Measurements from ENCODE around the gene SYNE1.

Gene SYNE1

GRCh38 chr6:152609125-152609670 lies 28.0 kb downstream of the SYNE1 start:
- no peak overlapping the region for H3K4me2 ChIP-seq (ENCODE audit: low read length)
- no peaks in the 10 kb centered on the region for H3K79me2 ChIP-seq (ENCODE audit: control insufficient read depth, insufficient read depth, low read length)
- no peak overlapping the region for H3K9ac ChIP-seq (ENCODE audit: low read length)
- H3K27me3 ChIP-seq (ENCODE audit: insufficient read depth, low read length, poor library complexity): no peaks in the 10 kb centered on the region
- H3K56ac ChIP-seq (ENCODE audit: low read length): no peak overlapping the region
- no peak for DNase-seq
- no peak overlapping the region for H2AK5ac ChIP-seq (ENCODE audit: low read length)
- no peaks in the 10 kb centered on the region for H3K79me1 ChIP-seq (ENCODE audit: low read length)
- no peaks in the 10 kb centered on the region for H3K36me3 ChIP-seq (ENCODE audit: control insufficient read depth, insufficient read depth, low read length)
- no peak overlapping the region for H2BK5ac ChIP-seq (ENCODE audit: low read length)
- no peak overlapping the region for H3K4ac ChIP-seq (ENCODE audit: low read depth, low read length)
- no CpG with 5 or more reads among the region's 10 CpGs for WGBS (ENCODE audit: extremely low coverage, insufficient coverage, low lambda C conversion rate)
- H2BK15ac ChIP-seq (replicated peaks; ENCODE audit: low read depth): no peak overlapping the region
- H4K8ac ChIP-seq (ENCODE audit: low read depth, low read length): no peak overlapping the region
- no peak overlapping the region for H3K18ac ChIP-seq (ENCODE audit: low read length)
- H4K5ac ChIP-seq (ENCODE audit: low read length): no peak overlapping the region
- H3K4me3 ChIP-seq (ENCODE audit: low read length): no peak overlapping the region
- no peak overlapping the region for H3K23ac ChIP-seq (ENCODE audit: low read length)
- no peak overlapping the region for H2BK120ac ChIP-seq (ENCODE audit: low read depth, low read length)
- no peak overlapping the region for H3K27ac ChIP-seq (ENCODE audit: low read depth, low read length)
- H3K4me1 ChIP-seq (ENCODE audit: control insufficient read depth, low read depth, low read length): no peaks in the 10 kb centered on the region

DNA sequence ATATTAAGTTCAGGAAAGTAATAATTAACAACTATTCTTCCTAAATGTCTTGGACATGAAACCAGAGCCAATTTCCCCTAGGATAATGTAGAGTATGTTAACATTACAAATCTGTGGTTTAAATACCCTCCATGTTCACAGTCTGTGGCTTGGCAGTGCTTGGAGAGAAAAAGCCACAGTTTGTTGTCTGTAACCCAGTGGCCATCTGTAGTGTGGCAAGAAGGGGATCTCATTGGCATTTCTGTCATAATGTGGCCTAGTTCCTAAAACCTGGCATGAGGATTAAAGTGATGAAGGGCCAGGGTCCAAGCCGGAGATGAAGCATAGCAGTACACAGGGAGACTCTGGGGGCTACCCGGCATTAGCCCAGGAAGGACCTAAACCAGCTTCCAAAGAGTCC lies 31.2 kb downstream of the SYNE1 start:
- no peaks in the 10 kb centered on the region for H3K79me2 ChIP-seq (ENCODE audit: control insufficient read depth, insufficient read depth, low read length)
- no peak overlapping the region for H2BK120ac ChIP-seq (ENCODE audit: low read depth, low read length)
- no peak overlapping the region for H3K4me3 ChIP-seq (ENCODE audit: low read length)
- H2BK15ac ChIP-seq (replicated peaks; ENCODE audit: low read depth): no peak overlapping the region
- H2BK5ac ChIP-seq (ENCODE audit: low read length): no peak overlapping the region
- no peaks in the 10 kb centered on the region for H3K79me1 ChIP-seq (ENCODE audit: low read length)
- no peak overlapping the region for H2AK5ac ChIP-seq (ENCODE audit: low read length)
- H3K23ac ChIP-seq (ENCODE audit: low read length): no peak overlapping the region
- no peaks in the 10 kb centered on the region for H3K36me3 ChIP-seq (ENCODE audit: control insufficient read depth, insufficient read depth, low read length)
- WGBS (ENCODE audit: extremely low coverage, insufficient coverage, low lambda C conversion rate): no CpG with 5 or more reads among the region's 2 CpGs
- no peak overlapping the region for H3K18ac ChIP-seq (ENCODE audit: low read length)
- no peak for DNase-seq
- H4K5ac ChIP-seq (ENCODE audit: low read length): no peak overlapping the region
- H4K8ac ChIP-seq (ENCODE audit: low read depth, low read length): no peak overlapping the region
- no peaks in the 10 kb centered on the region for H3K4me1 ChIP-seq (ENCODE audit: control insufficient read depth, low read depth, low read length)
- H3K27me3 ChIP-seq (ENCODE audit: insufficient read depth, low read length, poor library complexity): no peaks in the 10 kb centered on the region
- H3K9ac ChIP-seq (ENCODE audit: low read length): no peak overlapping the region
- H3K4ac ChIP-seq (ENCODE audit: low read depth, low read length): no peak overlapping the region
- no peak overlapping the region for H3K56ac ChIP-seq (ENCODE audit: low read length)
- no peak overlapping the region for H3K4me2 ChIP-seq (ENCODE audit: low read length)
- no peak overlapping the region for H3K27ac ChIP-seq (ENCODE audit: low read depth, low read length)

GRCh38 chr6:152605342-152605741 lies 31.8 kb downstream of the SYNE1 start:
- H3K18ac ChIP-seq (ENCODE audit: low read length): no peak overlapping the region
- H3K36me3 ChIP-seq (ENCODE audit: control insufficient read depth, insufficient read depth, low read length): no peaks in the 10 kb centered on the region
- no peak overlapping the region for H3K4ac ChIP-seq (ENCODE audit: low read depth, low read length)
- no peak for DNase-seq
- H3K56ac ChIP-seq (ENCODE audit: low read length): no peak overlapping the region
- no peak overlapping the region for H2BK15ac ChIP-seq (replicated peaks; ENCODE audit: low read depth)
- H2BK5ac ChIP-seq (ENCODE audit: low read length): no peak overlapping the region
- no peaks in the 10 kb centered on the region for H3K4me1 ChIP-seq (ENCODE audit: control insufficient read depth, low read depth, low read length)
- H3K4me2 ChIP-seq (ENCODE audit: low read length): no peak overlapping the region
- no peak overlapping the region for H3K9ac ChIP-seq (ENCODE audit: low read length)
- WGBS (ENCODE audit: extremely low coverage, insufficient coverage, low lambda C conversion rate): no CpG with 5 or more reads among the region's 1 CpG
- no peaks in the 10 kb centered on the region for H3K79me1 ChIP-seq (ENCODE audit: low read length)
- H3K23ac ChIP-seq (ENCODE audit: low read length): no peak overlapping the region
- H2BK120ac ChIP-seq (ENCODE audit: low read depth, low read length): no peak overlapping the region
- H3K27ac ChIP-seq (ENCODE audit: low read depth, low read length): no peak overlapping the region
- H3K79me2 ChIP-seq (ENCODE audit: control insufficient read depth, insufficient read depth, low read length): no peaks in the 10 kb centered on the region
- no peak overlapping the region for H4K5ac ChIP-seq (ENCODE audit: low read length)
- no peak overlapping the region for H2AK5ac ChIP-seq (ENCODE audit: low read length)
- no peak overlapping the region for H4K8ac ChIP-seq (ENCODE audit: low read depth, low read length)
- no peak overlapping the region for H3K4me3 ChIP-seq (ENCODE audit: low read length)
- no peaks in the 10 kb centered on the region for H3K27me3 ChIP-seq (ENCODE audit: insufficient read depth, low read length, poor library complexity)

DNA sequence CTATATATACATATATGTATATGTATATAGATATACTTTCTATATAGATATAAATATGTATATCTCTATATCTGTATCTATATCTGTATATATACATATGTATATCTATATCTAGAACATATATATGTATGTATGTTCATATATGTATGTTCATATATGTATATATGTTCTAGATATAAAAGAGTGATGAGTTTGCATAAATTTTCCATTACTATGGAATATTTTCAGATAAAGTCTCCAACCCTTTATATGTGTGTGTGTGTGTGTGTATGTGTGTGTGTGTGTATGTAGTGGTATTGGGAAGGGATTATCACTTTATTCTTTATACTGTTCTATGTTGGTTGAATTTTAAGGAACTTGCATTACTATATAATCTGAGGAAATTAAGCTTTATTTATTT lies 33.3 kb downstream of the SYNE1 start:
- Histone ChIP-seq H3K23ac (ENCODE audit: low read length) (no peak overlapping the region), H3K56ac (ENCODE audit: low read length) (no peak overlapping the region)

GRCh38 chr6:152600022-152600421 lies 37.1 kb downstream of the SYNE1 start:
- no peak overlapping the region for H3K9ac ChIP-seq (ENCODE audit: low read length)
- H3K79me1 ChIP-seq (ENCODE audit: low read length): no peaks in the 10 kb centered on the region
- peak overlapping the region; percentile 22 for H3K18ac ChIP-seq (ENCODE audit: low read length)
- H3K23ac ChIP-seq (ENCODE audit: low read length): no peak overlapping the region
- no peak overlapping the region for H3K27ac ChIP-seq (ENCODE audit: low read depth, low read length)
- no peak overlapping the region for H2BK15ac ChIP-seq (replicated peaks; ENCODE audit: low read depth)
- H2BK5ac ChIP-seq (ENCODE audit: low read length): no peak overlapping the region
- no peaks in the 10 kb centered on the region for H3K36me3 ChIP-seq (ENCODE audit: control insufficient read depth, insufficient read depth, low read length)
- no peak overlapping the region for H2BK120ac ChIP-seq (ENCODE audit: low read depth, low read length)
- no peaks in the 10 kb centered on the region for H3K27me3 ChIP-seq (ENCODE audit: insufficient read depth, low read length, poor library complexity)
- H3K56ac ChIP-seq (ENCODE audit: low read length): no peak overlapping the region
- WGBS (ENCODE audit: extremely low coverage, insufficient coverage, low lambda C conversion rate): no CpG with 5 or more reads among the region's 5 CpGs
- H4K8ac ChIP-seq (ENCODE audit: low read depth, low read length): no peak overlapping the region
- no peak overlapping the region for H3K4me2 ChIP-seq (ENCODE audit: low read length)
- H4K5ac ChIP-seq (ENCODE audit: low read length): no peak overlapping the region
- DNase-seq: no peak
- no peak overlapping the region for H3K4me3 ChIP-seq (ENCODE audit: low read length)
- no peak overlapping the region for H2AK5ac ChIP-seq (ENCODE audit: low read length)
- no peak overlapping the region for H3K4ac ChIP-seq (ENCODE audit: low read depth, low read length)
- no peaks in the 10 kb centered on the region for H3K4me1 ChIP-seq (ENCODE audit: control insufficient read depth, low read depth, low read length)
- no peaks in the 10 kb centered on the region for H3K79me2 ChIP-seq (ENCODE audit: control insufficient read depth, insufficient read depth, low read length)

More for the DNA sequence above, 33.3 kb downstream of the SYNE1 start:
- Histone ChIP-seq H2BK5ac (ENCODE audit: low read length) (no peak overlapping the region), H2BK15ac (replicated peaks; ENCODE audit: low read depth) (no peak overlapping the region), H3K9ac (ENCODE audit: low read length) (no peak overlapping the region), H3K79me1 (ENCODE audit: low read length) (no peaks in the 10 kb centered on the region), H3K4me2 (ENCODE audit: low read length) (no peak overlapping the region), H3K4me3 (ENCODE audit: low read length) (no peak overlapping the region), H3K27me3 (ENCODE audit: insufficient read depth, low read length, poor library complexity) (no peaks in the 10 kb centered on the region), H4K8ac (ENCODE audit: low read depth, low read length) (no peak overlapping the region), H2AK5ac (ENCODE audit: low read length) (no peak overlapping the region), H3K79me2 (ENCODE audit: control insufficient read depth, insufficient read depth, low read length) (no peaks in the 10 kb centered on the region), H3K4me1 (ENCODE audit: control insufficient read depth, low read depth, low read length) (no peaks in the 10 kb centered on the region), H3K36me3 (ENCODE audit: control insufficient read depth, insufficient read depth, low read length) (no peaks in the 10 kb centered on the region), H3K4ac (ENCODE audit: low read depth, low read length) (no peak overlapping the region), H2BK120ac (ENCODE audit: low read depth, low read length) (no peak overlapping the region), H3K27ac (ENCODE audit: low read depth, low read length) (no peak overlapping the region), H4K5ac (ENCODE audit: low read length) (no peak overlapping the region), H3K18ac (ENCODE audit: low read length) (no peak overlapping the region)
- no peak for DNase-seq

DNA sequence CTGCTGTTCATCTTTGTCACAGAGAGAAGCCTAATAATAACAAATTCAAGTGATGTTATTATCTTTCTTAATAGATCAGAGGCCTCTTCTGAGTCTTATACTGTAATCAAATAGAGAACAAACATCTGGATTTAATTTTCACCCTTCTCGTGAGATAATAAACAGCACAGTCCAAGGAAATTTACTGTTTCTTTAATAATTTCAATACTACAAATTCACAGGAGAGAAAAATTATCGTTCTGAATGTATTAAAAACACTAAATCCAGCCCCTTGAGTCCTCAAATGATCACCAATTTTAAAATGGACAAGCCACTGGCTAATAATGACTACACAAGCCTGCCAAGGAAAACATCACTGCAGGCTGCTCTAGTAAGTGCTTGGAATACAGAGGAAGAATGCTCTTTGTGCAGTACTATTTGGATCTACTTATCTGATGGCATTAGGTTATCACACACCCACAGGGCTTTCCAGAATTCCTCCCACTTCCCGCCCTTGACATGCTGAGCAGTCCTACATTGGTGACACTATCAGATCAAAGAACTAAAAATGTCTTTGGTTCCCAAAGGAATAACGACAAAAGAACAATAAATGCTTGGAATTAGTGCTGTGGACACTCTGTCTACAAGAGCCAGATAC lies 38.1 kb downstream of the SYNE1 start:
- no peak overlapping the region for H2BK120ac ChIP-seq (ENCODE audit: low read depth, low read length)
- H3K4me1 ChIP-seq (ENCODE audit: control insufficient read depth, low read depth, low read length): no peaks in the 10 kb centered on the region
- H3K4me3 ChIP-seq (ENCODE audit: low read length): no peak overlapping the region
- H3K27ac ChIP-seq (ENCODE audit: low read depth, low read length): no peak overlapping the region
- H3K36me3 ChIP-seq (ENCODE audit: control insufficient read depth, insufficient read depth, low read length): no peaks in the 10 kb centered on the region
- no peak overlapping the region for H2BK5ac ChIP-seq (ENCODE audit: low read length)
- H3K23ac ChIP-seq (ENCODE audit: low read length): no peak overlapping the region
- no peak overlapping the region for H3K18ac ChIP-seq (ENCODE audit: low read length)
- no peak for DNase-seq
- H4K8ac ChIP-seq (ENCODE audit: low read depth, low read length): no peak overlapping the region
- no peak overlapping the region for H3K4me2 ChIP-seq (ENCODE audit: low read length)
- H3K9ac ChIP-seq (ENCODE audit: low read length): no peak overlapping the region
- no peak overlapping the region for H4K5ac ChIP-seq (ENCODE audit: low read length)
- H3K56ac ChIP-seq (ENCODE audit: low read length): no peak overlapping the region
- no peaks in the 10 kb centered on the region for H3K79me2 ChIP-seq (ENCODE audit: control insufficient read depth, insufficient read depth, low read length)
- H2AK5ac ChIP-seq (ENCODE audit: low read length): no peak overlapping the region
- no peak overlapping the region for H3K4ac ChIP-seq (ENCODE audit: low read depth, low read length)
- no peak overlapping the region for H2BK15ac ChIP-seq (replicated peaks; ENCODE audit: low read depth)
- no CpG with 5 or more reads among the region's 4 CpGs for WGBS (ENCODE audit: extremely low coverage, insufficient coverage, low lambda C conversion rate)
- H3K79me1 ChIP-seq (ENCODE audit: low read length): no peaks in the 10 kb centered on the region
- H3K27me3 ChIP-seq (ENCODE audit: insufficient read depth, low read length, poor library complexity): no peaks in the 10 kb centered on the region
